CD4-positive, alpha-beta T cell treated with Interleukin-6 at 100 ng/mL for 8 hours (primary cell): ENCODE measurements around the gene TMTC4.

Source experiments
- DNase-seq: peaks from one replicate; pipeline ENCODE4 v3.0.0-alpha.2; 2020; ENCODE audit warnings: mixed read lengths, low spot score

TMTC4 gene

GRCh38 chr13:100666124-100666523 lies 8.5 kb downstream of the TMTC4 start:
- DNase-seq, result no peak

GRCh38 chr13:100665403-100665802 lies 9.2 kb downstream of the TMTC4 start:
- no peak for DNase-seq

DNA sequence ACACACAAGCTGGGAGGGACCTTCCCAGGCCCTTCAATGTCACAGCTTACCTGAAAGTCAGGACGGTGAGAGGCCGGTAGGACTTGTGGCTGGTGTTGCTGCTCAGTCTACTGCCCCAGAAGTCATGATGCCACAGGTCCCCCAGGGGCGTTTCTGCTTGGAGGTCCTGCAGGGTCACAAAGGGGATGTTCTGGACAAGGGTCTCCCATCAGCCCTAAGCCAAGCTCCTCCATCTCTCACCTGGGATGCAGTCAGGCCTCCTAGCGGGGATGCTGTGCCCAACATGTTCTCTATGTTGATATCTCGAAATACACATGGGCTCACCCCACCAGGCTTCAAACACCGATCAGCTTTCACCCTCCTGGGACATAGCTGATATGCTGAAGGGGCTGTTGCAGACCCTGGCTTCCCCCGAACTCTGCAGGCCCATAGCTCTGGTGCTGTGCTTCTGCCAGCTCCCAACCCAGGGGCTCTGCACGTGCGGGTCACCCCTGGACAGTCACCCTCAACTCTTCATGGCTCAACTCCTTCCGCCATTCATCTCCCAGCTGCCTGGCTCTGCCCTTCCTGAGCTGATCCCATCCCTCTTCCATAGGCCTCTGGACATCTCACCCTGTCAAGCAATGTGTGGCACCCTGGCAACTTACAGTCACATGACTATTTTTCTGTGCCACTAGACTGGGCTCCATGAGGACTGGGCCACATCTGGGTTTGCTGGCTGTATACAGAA lies 10.3 kb downstream of the TMTC4 start:
- no peak for DNase-seq

DNA sequence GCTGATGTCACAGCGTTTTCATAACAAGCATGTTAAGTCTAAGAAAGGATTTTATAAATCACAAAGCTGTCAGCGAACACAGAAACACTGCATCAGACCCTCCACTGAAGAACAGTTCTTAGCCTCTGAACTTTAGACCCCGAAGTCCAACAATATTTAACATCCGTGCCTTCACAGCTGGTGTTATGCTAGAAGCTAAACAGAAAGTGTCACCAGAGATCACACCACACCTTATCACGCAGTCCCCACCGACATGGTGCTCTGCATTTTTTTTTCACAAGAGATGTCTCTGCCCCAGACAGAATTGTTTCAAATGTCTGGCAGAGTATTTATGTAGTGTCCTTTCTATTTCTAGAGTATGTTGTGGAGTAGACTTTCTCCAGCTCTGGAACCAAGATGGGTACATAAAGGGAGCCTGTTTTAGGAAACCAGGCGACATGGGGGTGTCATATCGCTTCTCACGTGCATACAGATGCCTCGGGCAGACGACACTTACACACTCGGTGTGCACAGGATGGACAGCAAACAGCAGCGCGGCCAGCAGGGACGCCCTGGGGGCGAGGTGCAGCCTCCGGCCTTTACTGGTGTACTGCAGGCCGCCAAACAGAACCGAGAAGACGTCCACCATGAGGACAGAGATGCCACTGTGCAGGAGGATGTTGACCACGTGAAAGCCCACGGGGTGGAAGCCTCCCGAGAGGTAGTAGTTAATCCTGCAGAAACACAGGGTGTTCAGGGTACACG lies 12.0 kb downstream of the TMTC4 start:
- DNase-seq, result no peak

GRCh38 chr13:100660761-100661160 lies 13.8 kb downstream of the TMTC4 start:
- no peak for DNase-seq

GRCh38 chr13:100659578-100659977 lies 15.0 kb downstream of the TMTC4 start:
- no peak for DNase-seq

- no peak for DNase-seq
Observed at GRCh38 chr13:100658363-100658762, 16.2 kb downstream of the TMTC4 start.

GRCh38 chr13:100657881-100658315 lies 16.7 kb downstream of the TMTC4 start:
- no peak for DNase-seq

DNA sequence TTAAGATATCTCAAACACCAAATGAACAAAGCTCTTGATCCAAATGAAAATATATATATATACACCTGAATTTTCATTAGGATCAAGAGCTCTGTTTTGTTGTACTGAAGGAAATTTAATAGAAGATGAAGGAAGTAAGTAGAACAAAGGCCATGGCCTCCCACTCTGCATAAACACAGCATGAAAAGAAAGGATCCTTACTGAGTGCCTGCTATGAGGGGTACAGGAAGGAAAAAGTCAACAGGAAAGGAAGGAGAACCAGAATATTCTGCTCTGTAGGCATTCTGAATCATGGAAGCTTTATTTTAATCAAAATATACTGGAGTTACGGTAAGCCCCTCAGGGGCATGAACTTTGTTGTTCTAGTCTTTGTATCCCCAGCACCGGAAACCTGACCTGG lies 22.1 kb downstream of the TMTC4 start:
- no peak for DNase-seq

DNA sequence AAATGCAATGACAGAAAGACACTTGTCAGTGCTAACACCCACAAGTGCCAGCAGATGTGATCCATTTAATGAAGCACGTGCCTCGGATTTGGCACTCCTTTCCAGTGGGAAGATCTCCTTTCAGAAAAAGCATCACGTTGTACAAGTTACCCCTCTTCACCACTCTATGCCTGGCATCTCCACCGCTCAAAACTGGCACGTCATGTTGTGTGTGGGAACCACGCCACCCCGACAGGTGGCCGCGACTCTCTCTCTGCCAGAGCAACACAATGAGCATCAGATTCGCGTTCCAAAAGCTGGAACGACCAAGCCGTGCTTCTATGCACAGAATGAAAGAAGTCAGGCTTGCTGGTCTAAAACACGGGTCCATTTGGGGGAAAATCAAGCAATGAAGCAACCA lies 24.3 kb downstream of the TMTC4 start:
- DNase-seq, result no peak

GRCh38 chr13:100648354-100648753 lies 26.2 kb downstream of the TMTC4 start:
- DNase-seq, result no peak

DNA sequence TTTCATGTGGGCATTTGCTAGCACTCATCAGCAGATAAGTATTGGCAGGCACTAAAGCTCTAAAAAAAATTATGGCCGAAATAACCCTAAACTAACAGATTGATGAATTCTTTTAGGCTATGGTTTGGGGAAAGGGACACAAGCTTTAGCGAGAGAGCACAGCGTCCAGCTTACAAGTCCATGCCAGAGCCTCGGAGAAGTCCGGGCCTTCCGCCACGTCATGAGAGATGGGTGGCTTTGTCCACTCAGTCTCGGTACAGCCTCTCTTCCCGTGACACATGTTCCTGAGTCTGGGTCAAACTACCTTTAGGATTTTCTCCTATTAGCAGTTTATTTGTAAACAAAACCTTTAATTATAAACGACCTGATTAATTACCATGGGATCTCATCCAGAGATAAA lies 27.7 kb downstream of the TMTC4 start:
- no peak for DNase-seq

DNA sequence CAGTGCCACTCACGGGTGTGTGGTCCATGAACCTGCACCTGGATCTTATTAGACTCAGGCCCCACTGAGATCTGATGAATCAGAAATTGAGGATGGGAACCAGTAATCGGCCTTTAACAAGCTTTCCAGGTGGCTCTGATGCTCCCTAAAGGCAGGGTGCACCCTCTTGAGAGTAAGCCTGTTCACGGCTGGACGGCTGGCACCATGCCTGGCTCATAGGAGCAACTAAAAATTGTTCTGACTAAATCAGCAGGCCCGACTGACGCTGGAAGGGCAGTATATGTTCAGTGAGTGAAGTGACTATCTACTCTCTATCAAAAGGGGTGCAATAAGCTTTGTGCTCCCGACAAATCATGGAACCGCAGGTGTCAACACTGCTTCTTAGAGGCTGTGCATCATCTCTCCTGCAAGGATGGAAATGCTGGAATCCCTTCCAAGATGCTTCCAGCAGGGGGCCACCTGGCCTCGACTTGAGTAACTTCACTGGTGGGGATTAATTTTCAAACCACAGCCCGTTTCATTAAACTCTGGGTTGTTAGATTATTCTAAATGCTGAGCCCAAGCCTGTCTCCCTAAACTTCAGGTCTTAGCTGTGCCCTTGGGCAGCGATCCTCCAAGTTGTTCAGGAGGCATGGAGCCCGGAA lies 28.4 kb downstream of the TMTC4 start:
- no peak for DNase-seq

GRCh38 chr13:100645382-100645781 lies 29.2 kb downstream of the TMTC4 start:
- no peak for DNase-seq

DNA sequence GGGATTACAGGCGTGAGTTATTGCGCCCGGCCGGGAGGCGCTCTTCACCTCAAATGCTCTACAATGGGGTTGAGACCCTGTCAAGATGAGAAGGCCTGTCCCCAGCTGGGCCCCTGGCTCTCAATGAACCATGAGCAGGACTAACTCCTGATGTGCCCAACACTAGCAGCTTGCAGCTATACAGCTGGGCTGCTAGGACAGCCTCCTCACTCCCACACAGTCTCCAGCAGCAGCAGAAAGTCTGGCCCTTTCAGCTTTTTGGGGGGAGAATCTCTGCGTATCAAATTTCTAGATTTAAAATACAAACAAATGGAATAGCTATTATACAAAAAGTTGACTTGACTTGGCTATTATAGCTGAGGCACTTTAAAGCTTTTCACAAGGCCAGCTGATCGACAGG lies 30.2 kb downstream of the TMTC4 start:
- no peak for DNase-seq

- no peak for DNase-seq
Observed at GRCh38 chr13:100637796-100638195, 36.8 kb downstream of the TMTC4 start.

- no peak for DNase-seq
Observed at GRCh38 chr13:100637380-100637779, 37.2 kb downstream of the TMTC4 start.

DNA sequence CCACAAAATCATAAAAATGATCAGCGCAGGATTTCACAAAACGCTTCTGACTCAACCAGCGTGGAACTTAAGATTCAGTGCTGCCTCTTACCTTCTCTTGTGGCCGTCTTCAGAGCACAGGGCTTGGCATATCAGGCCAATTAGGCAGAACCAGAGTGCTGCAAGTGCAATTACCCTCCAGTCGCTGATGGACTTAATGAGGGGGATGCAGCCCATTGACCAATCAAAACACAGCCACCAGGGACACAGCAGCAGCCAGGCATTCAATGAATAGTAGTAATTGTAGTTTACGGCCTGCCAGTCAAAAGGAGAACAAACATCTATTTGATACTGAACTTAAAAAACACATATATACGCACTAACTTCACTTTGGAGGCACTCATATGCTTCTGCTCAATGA lies 38.2 kb downstream of the TMTC4 start:
- DNase-seq, result no peak

GRCh38 chr13:100636004-100636403 lies 38.6 kb downstream of the TMTC4 start:
- DNase-seq, result no peak

DNA sequence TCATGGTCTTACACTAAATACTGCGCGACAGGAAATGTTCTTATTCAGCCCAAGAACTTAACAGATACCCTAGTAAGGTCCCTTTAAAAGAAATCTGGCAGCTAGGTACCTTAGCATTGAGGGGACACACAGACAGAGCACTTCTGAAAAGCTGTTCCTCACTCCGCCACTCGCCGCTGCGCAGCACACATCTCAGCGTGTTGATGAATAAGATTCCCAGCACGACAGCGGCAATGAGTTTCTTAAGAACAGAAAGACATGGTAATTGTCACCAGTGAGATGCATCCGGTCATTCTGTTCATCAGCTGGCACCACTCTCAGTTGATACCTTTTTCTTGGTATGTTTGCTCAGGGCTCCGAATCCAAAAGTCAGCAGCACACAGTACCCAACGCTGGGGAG lies 39.9 kb downstream of the TMTC4 start:
- no peak for DNase-seq

DNA sequence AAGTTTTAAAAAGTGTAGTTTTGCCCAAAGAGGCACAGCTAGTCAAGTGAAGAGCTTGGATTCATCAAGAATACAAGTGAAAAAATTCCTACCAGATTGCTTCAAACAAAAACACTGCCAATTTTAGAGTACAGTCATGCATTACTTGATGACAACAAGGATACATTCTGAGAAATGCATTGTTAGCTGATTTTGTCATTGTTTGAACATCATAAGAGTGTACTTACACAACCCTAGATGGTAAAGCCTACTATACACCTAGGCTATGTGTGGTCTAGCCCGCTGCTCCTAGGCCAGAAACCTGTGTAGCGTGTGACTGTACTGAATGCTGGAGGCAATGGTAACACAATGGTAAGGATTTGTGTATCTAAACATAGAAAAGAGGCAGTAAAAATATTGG lies 41.1 kb downstream of the TMTC4 start:
- DNase-seq, result no peak

DNA sequence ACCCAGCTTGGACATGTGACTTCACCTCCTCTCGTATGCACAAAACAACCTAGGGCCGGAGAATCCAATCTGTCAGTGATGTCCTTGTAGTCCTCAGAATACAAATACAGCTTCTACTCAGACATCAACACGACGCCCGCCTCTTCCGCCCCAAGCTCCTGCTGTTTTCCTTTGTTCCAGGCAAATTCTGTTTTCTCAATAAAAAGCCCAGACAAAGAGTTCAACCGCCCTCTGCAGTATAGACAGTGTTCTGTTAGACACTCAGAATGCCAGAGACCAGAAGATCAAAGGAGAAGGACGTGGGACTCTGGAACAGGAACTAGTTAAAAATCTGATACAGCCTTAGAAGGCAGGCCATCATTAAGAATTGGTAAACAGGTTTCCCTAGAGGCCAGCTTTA lies 44.0 kb downstream of the TMTC4 start:
- DNase-seq, result no peak

DNA sequence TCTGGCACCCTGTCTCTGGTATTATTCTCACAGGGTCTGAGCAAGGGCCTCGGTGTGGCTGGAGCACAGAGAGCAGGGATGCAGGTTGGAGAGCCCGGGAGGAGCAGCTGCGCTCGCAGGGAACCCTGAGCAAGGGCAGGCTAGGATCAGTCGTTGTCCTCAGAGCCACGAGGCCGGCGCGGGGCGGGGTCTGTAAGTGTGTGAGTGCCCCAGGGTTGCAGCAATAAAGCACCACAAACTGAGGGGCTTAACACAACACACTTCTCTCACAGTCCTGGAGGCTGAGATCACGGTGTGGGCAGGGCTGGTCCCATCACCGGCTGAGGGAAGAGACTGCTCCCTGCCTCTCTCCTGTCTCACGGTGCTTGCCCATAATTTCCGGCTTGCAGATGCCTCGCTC lies 47.5 kb downstream of the TMTC4 start:
- no peak for DNase-seq
